DOHH2 (cell line): ENCODE measurements around the gene MIB2.

Source experiments
- EZH2phosphoT487 ChIP-seq: fragments of 200-600 bp; sonication (generic); IDR thresholded peaks from 2 replicates; pipeline ENCODE4 v1.6.1; 2017; ENCODE audit warnings: borderline replicate concordance, mild to moderate bottlenecking, antibody characterized with exemption, low read length, moderate library complexity, mixed read lengths
- TF ChIP-seq, protein P1 (sequence below): fragments of 200-600 bp; sonication (generic); IDR thresholded peaks from one replicate; pipeline ENCODE4 v1.5.1; 2014; ENCODE audit warnings: antibody characterized with exemption, mild to moderate bottlenecking, low read depth, low read length; ENCODE audit not compliant: poor library complexity, severe bottlenecking

DNA sequence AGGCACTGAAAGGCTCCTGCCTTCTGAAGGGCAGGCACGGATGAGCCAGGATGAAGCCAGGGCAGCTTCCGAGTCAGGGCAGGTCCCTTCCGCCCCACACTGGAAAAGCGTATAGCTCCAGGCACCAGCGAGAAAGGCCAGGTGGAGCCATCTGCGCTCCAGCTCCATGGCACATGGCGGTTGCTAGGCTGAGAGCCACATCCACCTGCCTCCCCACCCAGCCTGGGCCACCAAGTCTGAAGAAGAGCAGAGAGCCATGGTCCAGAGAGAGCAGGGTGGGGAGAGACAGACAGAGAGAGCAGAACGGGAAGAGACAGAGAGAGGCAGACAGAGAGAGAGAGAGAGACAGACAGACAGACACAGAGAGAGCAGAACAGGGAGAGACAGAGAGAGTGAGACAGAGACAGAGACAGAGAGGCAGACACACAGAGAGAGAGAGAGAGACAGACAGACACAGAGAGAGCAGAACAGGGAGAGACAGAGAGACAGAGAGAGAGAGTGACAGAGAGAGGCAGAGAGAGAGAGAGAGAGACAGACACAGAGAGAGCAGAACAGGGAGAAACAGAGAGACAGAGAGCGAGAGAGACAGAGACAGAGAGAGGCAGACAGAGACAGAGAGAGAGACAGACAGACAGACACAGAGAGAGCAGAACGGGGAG, 20.6 kb upstream of the MIB2 start:
- TF ChIP-seq, protein P1, sequence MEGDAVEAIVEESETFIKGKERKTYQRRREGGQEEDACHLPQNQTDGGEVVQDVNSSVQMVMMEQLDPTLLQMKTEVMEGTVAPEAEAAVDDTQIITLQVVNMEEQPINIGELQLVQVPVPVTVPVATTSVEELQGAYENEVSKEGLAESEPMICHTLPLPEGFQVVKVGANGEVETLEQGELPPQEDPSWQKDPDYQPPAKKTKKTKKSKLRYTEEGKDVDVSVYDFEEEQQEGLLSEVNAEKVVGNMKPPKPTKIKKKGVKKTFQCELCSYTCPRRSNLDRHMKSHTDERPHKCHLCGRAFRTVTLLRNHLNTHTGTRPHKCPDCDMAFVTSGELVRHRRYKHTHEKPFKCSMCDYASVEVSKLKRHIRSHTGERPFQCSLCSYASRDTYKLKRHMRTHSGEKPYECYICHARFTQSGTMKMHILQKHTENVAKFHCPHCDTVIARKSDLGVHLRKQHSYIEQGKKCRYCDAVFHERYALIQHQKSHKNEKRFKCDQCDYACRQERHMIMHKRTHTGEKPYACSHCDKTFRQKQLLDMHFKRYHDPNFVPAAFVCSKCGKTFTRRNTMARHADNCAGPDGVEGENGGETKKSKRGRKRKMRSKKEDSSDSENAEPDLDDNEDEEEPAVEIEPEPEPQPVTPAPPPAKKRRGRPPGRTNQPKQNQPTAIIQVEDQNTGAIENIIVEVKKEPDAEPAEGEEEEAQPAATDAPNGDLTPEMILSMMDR: no peak
- no peak for TF ChIP-seq EZH2phosphoT487
